NB4 (cell line): ENCODE data around the gene F7.

Source experiments
- CTCF ChIP-seq: IDR thresholded peaks from one replicate; pipeline ENCODE4 v1.5.1; 2012; ENCODE audit warnings: low read depth, low read length
- MYC ChIP-seq: IDR thresholded peaks from 2 replicates; pipeline ENCODE4 v1.6.1; 2011; ENCODE audit warnings: low read depth, low read length
- POLR2A ChIP-seq: IDR thresholded peaks from 2 replicates; pipeline ENCODE4 v1.6.1; 2011; ENCODE audit warnings: mild to moderate bottlenecking; ENCODE audit not compliant: insufficient read length; ENCODE audit errors: extremely low read depth

- TF ChIP-seq CTCF (no peak), POLR2A (no peak), MYC (no peak)
Observed at GRCh38 chr13:113099142-113099541, 6.4 kb upstream of the F7 start.
